ENCODE results near the gene FZD1.

The FZD1 gene

GRCh38 chr7:91247500-91247899, 16.7 kb upstream of the FZD1 start:
- no peak for TF ChIP-seq YY1 (IDR thresholded peaks at IDR 0.05; ENCODE audit: insufficient read depth, insufficient read length)
- no peak for TF ChIP-seq SUZ12 (IDR thresholded peaks at IDR 0.05; ENCODE audit: extremely low read depth, insufficient read depth, insufficient read length)
- no peak for TF ChIP-seq ZNF274 (IDR thresholded peaks at IDR 0.05; ENCODE audit: low read depth, low read length)
- H3K27me3 ChIP-seq (ENCODE audit: insufficient read depth, insufficient read length), result no peaks in the 10 kb centered on the region
- no peak for DNase-seq (ENCODE audit: low read depth, low spot score)
- no peaks in the 10 kb centered on the region for H3K36me3 ChIP-seq (ENCODE audit: insufficient read depth, insufficient read length, low read length)
- H3K4me3 ChIP-seq (ENCODE audit: insufficient read length, low read depth), result no peak overlapping the region
- H3K9me3 ChIP-seq (ENCODE audit: insufficient read depth, low read length), result no peaks in the 10 kb centered on the region
- no peak overlapping the region for H3K9ac ChIP-seq (ENCODE audit: insufficient read length, low read depth)
- no peaks in the 10 kb centered on the region for H3K4me1 ChIP-seq (ENCODE audit: insufficient read depth, insufficient read length)

- Histone ChIP-seq H3K9ac (ENCODE audit: insufficient read length, low read depth) (no peak overlapping the region), H3K4me3 (ENCODE audit: insufficient read length, low read depth) (no peak overlapping the region)
Measured at GRCh38 chr7:91248996-91249395, 15.2 kb upstream of the FZD1 start.

GRCh38 chr7:91249506-91250233, 14.6 kb upstream of the FZD1 start:
- Histone ChIP-seq H3K9ac (ENCODE audit: insufficient read length, low read depth) (no peak overlapping the region), H3K9me3 (ENCODE audit: insufficient read depth, low read length) (no peaks in the 10 kb centered on the region), H3K4me1 (ENCODE audit: insufficient read depth, insufficient read length) (no peaks in the 10 kb centered on the region), H3K36me3 (ENCODE audit: insufficient read depth, insufficient read length, low read length) (no peaks in the 10 kb centered on the region), H3K27me3 (ENCODE audit: insufficient read depth, insufficient read length) (no peaks in the 10 kb centered on the region), H3K4me3 (ENCODE audit: insufficient read length, low read depth) (no peak overlapping the region)
- no peak for DNase-seq (ENCODE audit: low read depth, low spot score)
- TF ChIP-seq YY1 (IDR thresholded peaks at IDR 0.05; ENCODE audit: insufficient read depth, insufficient read length) (no peak), SUZ12 (IDR thresholded peaks at IDR 0.05; ENCODE audit: extremely low read depth, insufficient read depth, insufficient read length) (no peak), ZNF274 (IDR thresholded peaks at IDR 0.05; ENCODE audit: low read depth, low read length) (no peak)

More at GRCh38 chr7:91248996-91249395, 15.2 kb upstream of the FZD1 start:
- DNase-seq (ENCODE audit: low read depth, low spot score), result no peak
- no peaks in the 10 kb centered on the region for H3K36me3 ChIP-seq (ENCODE audit: insufficient read depth, insufficient read length, low read length)
- no peaks in the 10 kb centered on the region for H3K4me1 ChIP-seq (ENCODE audit: insufficient read depth, insufficient read length)
- no peak for TF ChIP-seq YY1 (IDR thresholded peaks at IDR 0.05; ENCODE audit: insufficient read depth, insufficient read length)
- TF ChIP-seq SUZ12 (IDR thresholded peaks at IDR 0.05; ENCODE audit: extremely low read depth, insufficient read depth, insufficient read length), result no peak
- TF ChIP-seq ZNF274 (IDR thresholded peaks at IDR 0.05; ENCODE audit: low read depth, low read length), result no peak
- H3K9me3 ChIP-seq (ENCODE audit: insufficient read depth, low read length), result no peaks in the 10 kb centered on the region
- H3K27me3 ChIP-seq (ENCODE audit: insufficient read depth, insufficient read length), result no peaks in the 10 kb centered on the region

GRCh38 chr7:91250706-91251105, 13.5 kb upstream of the FZD1 start:
- DNase-seq (ENCODE audit: low read depth, low spot score), result no peak
- H3K27me3 ChIP-seq (ENCODE audit: insufficient read depth, insufficient read length), result no peaks in the 10 kb centered on the region
- H3K36me3 ChIP-seq (ENCODE audit: insufficient read depth, insufficient read length, low read length), result no peaks in the 10 kb centered on the region
- no peaks in the 10 kb centered on the region for H3K4me1 ChIP-seq (ENCODE audit: insufficient read depth, insufficient read length)
- TF ChIP-seq ZNF274 (IDR thresholded peaks at IDR 0.05; ENCODE audit: low read depth, low read length) (no peak), YY1 (IDR thresholded peaks at IDR 0.05; ENCODE audit: insufficient read depth, insufficient read length) (no peak), SUZ12 (IDR thresholded peaks at IDR 0.05; ENCODE audit: extremely low read depth, insufficient read depth, insufficient read length) (no peak)
- H3K9ac ChIP-seq (ENCODE audit: insufficient read length, low read depth), result no peak overlapping the region
- no peak overlapping the region for H3K4me3 ChIP-seq (ENCODE audit: insufficient read length, low read depth)
- H3K9me3 ChIP-seq (ENCODE audit: insufficient read depth, low read length), result no peaks in the 10 kb centered on the region

GRCh38 chr7:91251877-91252276, 12.4 kb upstream of the FZD1 start:
- no peak for TF ChIP-seq ZNF274 (IDR thresholded peaks at IDR 0.05; ENCODE audit: low read depth, low read length)
- TF ChIP-seq YY1 (IDR thresholded peaks at IDR 0.05; ENCODE audit: insufficient read depth, insufficient read length), result no peak
- TF ChIP-seq SUZ12 (IDR thresholded peaks at IDR 0.05; ENCODE audit: extremely low read depth, insufficient read depth, insufficient read length), result no peak
- Histone ChIP-seq H3K4me3 (ENCODE audit: insufficient read length, low read depth) (no peak overlapping the region), H3K27me3 (ENCODE audit: insufficient read depth, insufficient read length) (no peaks in the 10 kb centered on the region), H3K36me3 (ENCODE audit: insufficient read depth, insufficient read length, low read length) (no peaks in the 10 kb centered on the region), H3K9me3 (ENCODE audit: insufficient read depth, low read length) (no peaks in the 10 kb centered on the region), H3K4me1 (ENCODE audit: insufficient read depth, insufficient read length) (no peaks in the 10 kb centered on the region), H3K9ac (ENCODE audit: insufficient read length, low read depth) (no peak overlapping the region)
- no peak for DNase-seq (ENCODE audit: low read depth, low spot score)

GRCh38 chr7:91263384-91264045, 718 bp upstream of the FZD1 start:
- TF ChIP-seq YY1 (IDR thresholded peaks at IDR 0.05; ENCODE audit: insufficient read depth, insufficient read length) (no peak), SUZ12 (IDR thresholded peaks at IDR 0.05; ENCODE audit: extremely low read depth, insufficient read depth, insufficient read length) (no peak), ZNF274 (IDR thresholded peaks at IDR 0.05; ENCODE audit: low read depth, low read length) (no peak)
- DNase-seq (ENCODE audit: low read depth, low spot score), result no peak
- Histone ChIP-seq H3K27me3 (ENCODE audit: insufficient read depth, insufficient read length) (peaks cover 20% of the 10 kb centered on the region), H3K36me3 (ENCODE audit: insufficient read depth, insufficient read length, low read length) (peaks cover 11% of the 10 kb centered on the region), H3K9me3 (ENCODE audit: insufficient read depth, low read length) (no peaks in the 10 kb centered on the region), H3K9ac (ENCODE audit: insufficient read length, low read depth) (peak overlapping the region; percentile 61), H3K4me1 (ENCODE audit: insufficient read depth, insufficient read length) (peaks cover 7% of the 10 kb centered on the region), H3K4me3 (ENCODE audit: insufficient read length, low read depth) (peak overlapping the region; percentile 41)

- Histone ChIP-seq H3K4me1 (ENCODE audit: insufficient read depth, insufficient read length) (peaks cover 7% of the 10 kb centered on the region), H3K36me3 (ENCODE audit: insufficient read depth, insufficient read length, low read length) (peaks cover 11% of the 10 kb centered on the region), H3K4me3 (ENCODE audit: insufficient read length, low read depth) (peak overlapping the region; percentile 63), H3K9ac (ENCODE audit: insufficient read length, low read depth) (peak overlapping the region; percentile 77), H3K27me3 (ENCODE audit: insufficient read depth, insufficient read length) (peaks cover 20% of the 10 kb centered on the region), H3K9me3 (ENCODE audit: insufficient read depth, low read length) (no peaks in the 10 kb centered on the region)
- DNase-seq (ENCODE audit: low read depth, low spot score), result peak; percentile 32
- TF ChIP-seq YY1 (IDR thresholded peaks at IDR 0.05; ENCODE audit: insufficient read depth, insufficient read length), result no peak
- TF ChIP-seq SUZ12 (IDR thresholded peaks at IDR 0.05; ENCODE audit: extremely low read depth, insufficient read depth, insufficient read length), result no peak
- TF ChIP-seq ZNF274 (IDR thresholded peaks at IDR 0.05; ENCODE audit: low read depth, low read length), result no peak
Measured at GRCh38 chr7:91264924-91265681, 870 bp downstream of the FZD1 start.
